Right lobe of liver (tissue), 4 donors: ENCODE data around the gene COL1A2.

Experiments
- POLR2A ChIP-seq: fragments of 450-650 bp; IDR thresholded peaks from one replicate; pipeline ENCODE4 v1.6.1; 2017; ENCODE audit warnings: antibody characterized with exemption, mild to moderate bottlenecking
- TF ChIP-seq, protein P1 (sequence below), 4 donors: fragments of 200-600 bp in 3 of 4; fragments of 450-650 bp in 1 of 4; IDR thresholded peaks; one replicate each; pipeline versions ENCODE4 v1.5.1 to v1.8.0; 2016 to 2022; ENCODE audit warnings: antibody characterized with exemption in 4 of 4, mild to moderate bottlenecking in 2 of 4
- donor health status: DM: no; HTN: no; CAD: no.
- donor health status: DM: no; HTN: no; CAD: no.
- donor health status: DM: no; HTN: yes; CAD: no.

DNA sequence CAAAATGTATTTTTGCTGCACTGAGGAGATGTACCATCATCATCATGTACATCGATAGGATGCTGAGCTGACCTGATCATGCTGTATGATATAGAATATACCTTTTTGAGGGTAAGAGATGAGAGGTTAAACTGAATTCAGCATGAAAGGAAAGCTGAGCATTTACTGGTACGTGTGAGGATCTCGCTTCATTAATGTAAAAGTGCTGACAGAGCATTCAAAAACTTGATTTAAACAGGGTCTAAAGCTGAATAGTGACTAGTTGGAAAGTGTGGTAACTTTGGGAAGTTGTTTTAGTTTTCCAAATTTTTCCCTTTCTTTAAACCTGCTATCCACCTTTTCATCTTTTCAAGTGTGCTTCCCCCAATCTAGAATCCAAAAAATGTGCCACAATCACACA lies 28.5 kb upstream of the COL1A2 start:
- TF ChIP-seq, protein P1, sequence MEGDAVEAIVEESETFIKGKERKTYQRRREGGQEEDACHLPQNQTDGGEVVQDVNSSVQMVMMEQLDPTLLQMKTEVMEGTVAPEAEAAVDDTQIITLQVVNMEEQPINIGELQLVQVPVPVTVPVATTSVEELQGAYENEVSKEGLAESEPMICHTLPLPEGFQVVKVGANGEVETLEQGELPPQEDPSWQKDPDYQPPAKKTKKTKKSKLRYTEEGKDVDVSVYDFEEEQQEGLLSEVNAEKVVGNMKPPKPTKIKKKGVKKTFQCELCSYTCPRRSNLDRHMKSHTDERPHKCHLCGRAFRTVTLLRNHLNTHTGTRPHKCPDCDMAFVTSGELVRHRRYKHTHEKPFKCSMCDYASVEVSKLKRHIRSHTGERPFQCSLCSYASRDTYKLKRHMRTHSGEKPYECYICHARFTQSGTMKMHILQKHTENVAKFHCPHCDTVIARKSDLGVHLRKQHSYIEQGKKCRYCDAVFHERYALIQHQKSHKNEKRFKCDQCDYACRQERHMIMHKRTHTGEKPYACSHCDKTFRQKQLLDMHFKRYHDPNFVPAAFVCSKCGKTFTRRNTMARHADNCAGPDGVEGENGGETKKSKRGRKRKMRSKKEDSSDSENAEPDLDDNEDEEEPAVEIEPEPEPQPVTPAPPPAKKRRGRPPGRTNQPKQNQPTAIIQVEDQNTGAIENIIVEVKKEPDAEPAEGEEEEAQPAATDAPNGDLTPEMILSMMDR (IDR thresholded peaks at IDR 0.05) = no peak
- TF ChIP-seq POLR2A = no peak
